Spleen (tissue), 11 donors: ENCODE results near the gene PRDM16. TPM values are rescaled to one million over a fixed set of nuclear protein-coding genes. Genes with fewer than 3 reads are reported as not detected.

ENCODE experiments used
- DNase-seq: peaks from one replicate; pipeline ENCODE4 v3.0.0-alpha.2; 2020
- H3K27ac ChIP-seq, 8 donors: fragments of 200-600 bp; sonication (generic) in 7 of 8; 1 replicate in 4 of 8; 2 replicates in 4 of 8; pipeline versions ENCODE4 v1.5.0 to v1.8.0; 2016 to 2021; ENCODE audit warnings: inconsistent platforms in 4 of 8, mild to moderate bottlenecking in 4 of 8, moderate library complexity in 1 of 8
- H3K27me3 ChIP-seq, 7 donors: fragments of 200-600 bp; sonication (generic) in 6 of 7; replicated peaks in 1 of 7; 1 replicate in 4 of 7; 2 replicates in 3 of 7; pipeline versions ENCODE4 v1.5.0 to v1.8.0; 2016 to 2021; ENCODE audit warnings: inconsistent platforms in 3 of 7, mild to moderate bottlenecking in 1 of 7
- H3K36me3 ChIP-seq, 6 donors: fragments of 200-600 bp; sonication (generic) in 5 of 6; 1 replicate in 4 of 6; 2 replicates in 2 of 6; pipeline versions ENCODE4 v1.5.0 to v1.8.0; 2016 to 2021; ENCODE audit warnings: inconsistent platforms in 2 of 6
- H3K4me1 ChIP-seq, 6 donors: fragments of 200-600 bp; sonication (generic) in 5 of 6; 1 replicate in 3 of 6; 2 replicates in 3 of 6; pipeline versions ENCODE4 v1.5.0 to v1.8.0; 2016 to 2021; ENCODE audit warnings: inconsistent platforms in 3 of 6
- H3K4me3 ChIP-seq, 8 donors: fragments of 200-600 bp; sonication (generic) in 7 of 8; 1 replicate in 4 of 8; 2 replicates in 4 of 8; pipeline versions ENCODE4 v1.5.0 to v1.8.0; 2016 to 2021; ENCODE audit warnings: inconsistent platforms in 4 of 8, mild to moderate bottlenecking in 4 of 8, moderate library complexity in 2 of 8
- H3K9me3 ChIP-seq, 8 donors: fragments of 200-600 bp; sonication (generic) in 7 of 8; 1 replicate in 4 of 8; 2 replicates in 4 of 8; pipeline versions ENCODE4 v1.5.0 to v1.8.0; 2016 to 2021; ENCODE audit warnings: inconsistent platforms in 4 of 8
- CTCF ChIP-seq, 11 experiments: fragments of 200-600 bp in 7 of 11; fragments of 450-650 bp in 4 of 11; sonication (generic) in 4 of 11; IDR thresholded peaks in 8 of 11; conservative IDR thresholded peaks in 3 of 11; 1 replicate in 7 of 11; 2 replicates in 4 of 11; pipeline versions ENCODE4 v1.4.0 to v1.8.0; 2016 to 2021; ENCODE audit warnings: antibody characterized with exemption in 11 of 11, inconsistent platforms in 4 of 11, mild to moderate bottlenecking in 1 of 11
- POLR2A ChIP-seq, 3 donors: fragments of 450-650 bp; IDR thresholded peaks; one replicate each; pipeline ENCODE4 v1.5.1; 2017; ENCODE audit warnings: antibody characterized with exemption in 3 of 3, mild to moderate bottlenecking in 1 of 3
- POLR2AphosphoS5 ChIP-seq, 3 donors: sonication (generic); formaldehyde crosslinking; IDR thresholded peaks; one replicate each; pipeline ENCODE4 v1.5.1; 2017; ENCODE audit warnings: antibody characterized with exemption in 3 of 3
- WGBS, 5 donors: extraction: QIAGEN DNeasy Blood & Tissue Kit in 3 of 5; methylation state at CpG; one replicate each; pipeline versions ENCODE4 v1.1.5 to v1.1.7; 2013 to 2018; 5-methylcytosine and 5-hydroxymethylcytosine counted together
- intact Hi-C: fragments of 100-400 bp; cut with DNase I; formaldehyde crosslinking; loops from one replicate; pipeline ENCODE4 v1.15.0; 2023; ENCODE audit warnings: low total_unique reads
- polyA plus RNA-seq, 3 donors: library from polyadenylated mRNA; stranded (reverse); fragments of 200-250 nt; gene quantifications; one replicate each; pipeline ENCODE4 v1.2.1, GENCODE V29; 2013
- total RNA-seq, 7 donors: library from RNA; depleted of rRNA in 3 of 7; stranded (reverse); fragments of >200 nt in 3 of 7; fragmentation: NEBNext Ultra II Directional in 4 of 7; extraction: Animal tissue kit (Norgen Biotek cat#: 25700) in 4 of 7; gene quantifications; one replicate each; pipeline versions ENCODE4 v1.1.0 to v1.2.1, GENCODE V29; 2016 to 2021
- donor health status: healthy with polysubstance abuse.
- donor health status: DM: no; HTN: no; CAD: no; lungs with moderate emphysema.
- donor health status: DM: no; HTN: no; CAD: no.
- donor health status: Bipolar disorder and iron deficiency.
- donor health status: healthy.
- donor health status: DM: no; HTN: no; CAD: no.
- donor health status: DM: yes; HTN: yes; CAD: no.

PRDM16 gene
- total and polyA plus RNA-seq, 10 donors, result 0.43 to 3.2 (median 1.4) TPM

GRCh38 chr1:3089490-3089889, 20.5 kb downstream of the PRDM16 start:
- Histone ChIP-seq H3K4me1 (no peaks in the 10 kb centered on the region), H3K27me3 (peaks cover 0 to 36% (median 0%) of the 10 kb centered on the region in 7 donors), H3K9me3 (no peaks in the 10 kb centered on the region), H3K36me3 (no peaks in the 10 kb centered on the region), H3K4me3 (no peak overlapping the region), H3K27ac (no peak overlapping the region)
- WGBS, 5 donors, result 86 to 91% (median 89%) methylated on average over 17 of the region's 17 CpGs
- intact Hi-C loops, result no loop called here
- no peak for DNase-seq
- TF ChIP-seq POLR2A (IDR thresholded peaks at IDR 0.05) (no peak), POLR2AphosphoS5 (IDR thresholded peaks at IDR 0.05) (no peak), CTCF (IDR thresholded peaks at IDR 0.05 in 8 of 11, conservative IDR thresholded peaks at IDR 0.05 in 3 of 11) (no peak)

- Histone ChIP-seq H3K4me1 (no peaks in the 10 kb centered on the region), H3K4me3 (no peak overlapping the region)
Measured at GRCh38 chr1:3091334-3091733, 22.3 kb downstream of the PRDM16 start.

GRCh38 chr1:3092530-3092929, 23.5 kb downstream of the PRDM16 start:
- TF ChIP-seq CTCF (IDR thresholded peaks at IDR 0.05 in 8 of 11, conservative IDR thresholded peaks at IDR 0.05 in 3 of 11) (no peak), POLR2A (IDR thresholded peaks at IDR 0.05) (no peak), POLR2AphosphoS5 (IDR thresholded peaks at IDR 0.05) (no peak)
- Histone ChIP-seq H3K36me3 (no peaks in the 10 kb centered on the region), H3K4me3 (no peak overlapping the region), H3K9me3 (no peaks in the 10 kb centered on the region), H3K4me1 (no peaks in the 10 kb centered on the region), H3K27me3 (peaks cover 0 to 62% (median 0%) of the 10 kb centered on the region in 7 donors), H3K27ac (no peak overlapping the region)
- WGBS, 5 donors, result 80 to 91% (median 87%) methylated on average over 4 to 7 of the region's 7 CpGs
- intact Hi-C loops, result no loop called here
- no peak for DNase-seq

More at GRCh38 chr1:3091334-3091733, 22.3 kb downstream of the PRDM16 start:
- H3K27me3 ChIP-seq, result peaks cover 0 to 50% (median 0%) of the 10 kb centered on the region in 7 donors
- H3K9me3 ChIP-seq, result no peaks in the 10 kb centered on the region
- 90 to 95% (median 92%) methylated on average over 13 to 14 of the region's 14 CpGs for WGBS, 5 donors
- intact Hi-C loops, result no loop called here
- TF ChIP-seq CTCF (IDR thresholded peaks at IDR 0.05 in 8 of 11, conservative IDR thresholded peaks at IDR 0.05 in 3 of 11) (no peak), POLR2AphosphoS5 (IDR thresholded peaks at IDR 0.05) (no peak), POLR2A (IDR thresholded peaks at IDR 0.05) (no peak)
- H3K27ac ChIP-seq, result no peak overlapping the region
- H3K36me3 ChIP-seq, result no peaks in the 10 kb centered on the region
- no peak for DNase-seq

- Histone ChIP-seq H3K36me3 (no peaks in the 10 kb centered on the region), H3K4me3 (no peak overlapping the region), H3K4me1 (no peaks in the 10 kb centered on the region), H3K27me3 (peaks cover 0 to 77% (median 3%) of the 10 kb centered on the region in 7 donors), H3K27ac (no peak overlapping the region), H3K9me3 (no peaks in the 10 kb centered on the region)
- TF ChIP-seq POLR2AphosphoS5 (IDR thresholded peaks at IDR 0.05) (no peak), POLR2A (IDR thresholded peaks at IDR 0.05) (no peak), CTCF (IDR thresholded peaks at IDR 0.05 in 8 of 11, conservative IDR thresholded peaks at IDR 0.05 in 3 of 11) (no peak)
- DNase-seq, result no peak
- intact Hi-C loops, result no loop called here
- WGBS, 5 donors, result 46 to 55% (median 51%) methylated on average over 21 to 27 of the region's 27 CpGs
Measured at GRCh38 chr1:3093898-3094626, 25.1 kb downstream of the PRDM16 start.
